ENCODE measurements around the gene PLXNB3. TPM values are rescaled to one million over a fixed set of nuclear protein-coding genes. Genes with fewer than 3 reads are reported as not detected.

Gene PLXNB3
- total RNA-seq, 1 experiment from 2014 or later: 2.5 TPM

- Mint-ChIP-seq H3K4me1 (peaks cover 5% of the 10 kb centered on the region), H3K9me3 (no peaks in the 10 kb centered on the region), H3K36me3 (peaks cover 3% of the 10 kb centered on the region), H3K27me3 (ENCODE audit: low read depth) (no peaks in the 10 kb centered on the region), H3K4me3 (no peak overlapping the region), H3K27ac (no peak overlapping the region)
- ATAC-seq (no peak), DNase-seq (ENCODE audit: low spot score) (no peak)
- POLR2A ChIA-PET: no interaction called here
- CTCF ChIA-PET: no interaction called here
- TF ChIP-seq STAT6 (CRISPR knock-in tag; conservative IDR thresholded peaks at IDR 0.05; ENCODE audit: low read depth): no peak
Observed at GRCh38 chrX:153789654-153790053, 25.6 kb downstream of the PLXNB3 start.

- no peak overlapping the region for H3K4me3 Mint-ChIP-seq
- peaks cover 3% of the 10 kb centered on the region for H3K36me3 Mint-ChIP-seq
- ChIA-PET CTCF (no interaction called here), POLR2A (no interaction called here)
- ATAC-seq (no peak), DNase-seq (ENCODE audit: low spot score) (no peak)
- H3K27me3 Mint-ChIP-seq (ENCODE audit: low read depth): no peaks in the 10 kb centered on the region
- H3K4me1 Mint-ChIP-seq: peaks cover 11% of the 10 kb centered on the region
- peak overlapping the region; percentile 36; the same call in 1 of the 2 replicates for H3K27ac Mint-ChIP-seq
- TF ChIP-seq NR2C2 (CRISPR knock-in tag; IDR thresholded peaks at IDR 0.05) (no peak), ZNF317 (CRISPR knock-in tag; IDR thresholded peaks at IDR 0.05; ENCODE audit: borderline replicate concordance, low read depth) (no peak), SP1 (CRISPR knock-in tag; conservative IDR thresholded peaks at IDR 0.05) (no peak), RORB (CRISPR knock-in tag; IDR thresholded peaks at IDR 0.05) (no peak), ZBTB43 (CRISPR knock-in tag; IDR thresholded peaks at IDR 0.05) (no peak), CREM (CRISPR knock-in tag; IDR thresholded peaks at IDR 0.05) (no peak), ZNF138 (CRISPR knock-in tag; conservative IDR thresholded peaks at IDR 0.05) (no peak), ARID4B (CRISPR knock-in tag; IDR thresholded peaks at IDR 0.05; ENCODE audit: borderline replicate concordance) (no peak), USF1 (CRISPR knock-in tag; IDR thresholded peaks at IDR 0.05) (no peak), MYBL2 (CRISPR knock-in tag; IDR thresholded peaks at IDR 0.05) (no peak), TEAD4 (CRISPR knock-in tag; IDR thresholded peaks at IDR 0.05) (no peak), PRDM15 (CRISPR knock-in tag; IDR thresholded peaks at IDR 0.05) (no peak), SMAD3 (CRISPR knock-in tag; IDR thresholded peaks at IDR 0.05; ENCODE audit: borderline replicate concordance) (no peak), HMGA2 (CRISPR knock-in tag; IDR thresholded peaks at IDR 0.05) (no peak), JUN (CRISPR knock-in tag; IDR thresholded peaks at IDR 0.05) (no peak)
- H3K9me3 Mint-ChIP-seq: no peaks in the 10 kb centered on the region
Observed at GRCh38 chrX:153791104-153791852, 27.2 kb downstream of the PLXNB3 start.

Data from WTC11 (cell line).